Measurements from ENCODE around the gene NRBF2. TPM values are rescaled to one million over a fixed set of nuclear protein-coding genes. Genes with fewer than 3 reads are reported as not detected.

Gene NRBF2
- total and polyA plus RNA-seq, 9 of the 15 experiments (the other 6 are each of a cell fraction or from before 2014, with no cell fraction given): 20.8 to 52.1 (median 30.5) TPM

- TF ChIP-seq KLF1 (tag; IDR thresholded peaks at IDR 0.05) (no peak), KDM5B (IDR thresholded peaks at IDR 0.05; ENCODE audit: insufficient replicate concordance, low read depth, low read length) (no peak), ARID3A (IDR thresholded peaks at IDR 0.05; ENCODE audit: borderline replicate concordance, low read depth, low read length) (no peak), BRCA1 (IDR thresholded peaks at IDR 0.05) (no peak), BRCA1 (CRISPR knock-in tag; IDR thresholded peaks at IDR 0.05) (no peak), SNRNP70 (optimal IDR thresholded peaks at IDR 0.05; ENCODE audit: low read depth, low read length) (no peak), MLLT1 (IDR thresholded peaks at IDR 0.05) (peak; percentile 37 to 73; a peak in 1 of 4 replicates), HOMEZ (CRISPR knock-in tag; IDR thresholded peaks at IDR 0.05) (no peak), ZNF24 (IDR thresholded peaks at IDR 0.05) (no peak), AFF4 (CRISPR knock-in tag; IDR thresholded peaks at IDR 0.05) (no peak), TAF9B (IDR thresholded peaks at IDR 0.05; ENCODE audit: partially characterized antibody) (no peak), XRCC3 (IDR thresholded peaks at IDR 0.05) (no peak), AFF1 (IDR thresholded peaks at IDR 0.05; ENCODE audit: low read depth in 1 of 2, partially characterized antibody in 2 of 2) (no peak), JUN (IDR thresholded peaks at IDR 0.05; ENCODE audit: borderline replicate concordance, low read depth, low read length) (peak; percentile 76; the same call in 1 of the 2 replicates), JUN (CRISPR knock-in tag; IDR thresholded peaks at IDR 0.05; ENCODE audit: borderline replicate concordance) (no peak)
These were observed 26.9 kb upstream of the NRBF2 start (continued) for GRCh38 chr10:63106111-63106755.
